ENCODE data around the gene CCL11. TPM values are rescaled to one million over a fixed set of nuclear protein-coding genes. Genes with fewer than 3 reads are reported as not detected.

CCL11 gene
- not detected in 2 replicates for total RNA-seq (2014; rRNA removed; shearing (Covaris generic))

DNA sequence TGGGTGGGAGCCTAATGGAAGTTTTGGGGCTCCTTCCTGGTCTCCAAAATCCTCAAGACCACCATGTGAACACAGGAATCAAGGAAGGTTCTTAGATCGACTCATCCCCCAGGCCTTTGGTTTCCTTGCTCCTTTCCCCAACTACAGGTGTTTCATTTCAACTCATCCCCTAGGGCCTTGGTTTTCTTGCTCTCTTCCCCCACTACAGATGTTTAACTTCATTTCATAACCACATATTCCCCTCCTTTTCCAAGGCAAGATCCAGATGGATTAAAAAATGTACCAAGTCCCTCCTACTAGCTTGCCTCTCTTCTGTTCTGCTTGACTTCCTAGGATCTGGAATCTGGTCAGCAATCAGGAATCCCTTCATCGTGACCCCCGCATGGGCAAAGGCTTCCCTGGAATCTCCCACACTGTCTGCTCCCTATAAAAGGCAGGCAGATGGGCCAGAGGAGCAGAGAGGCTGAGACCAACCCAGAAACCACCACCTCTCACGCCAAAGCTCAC, at the start of gene CCL11:
Gene CCL11, plus strand, starts transcription at position 457 of the 507 bp plus-strand sequence. CDS start 67 bp downstream, outside the sequence.
- H3K27ac ChIP-seq = no peak within 1 kb of the TSS
- H3K9me3 ChIP-seq (replicated peaks) = no peaks in the 10 kb centered on the region
- DNase-seq (ENCODE audit: low read depth in 1 of 2, low spot score in 2 of 2) = no peak
- no peak within 1 kb of the TSS for H3K4me3 ChIP-seq
- H3K4me1 ChIP-seq (replicated peaks) = no peaks in the 10 kb centered on the region
- H3K27me3 ChIP-seq (replicated peaks) = no peaks in the 10 kb centered on the region
- H3K36me3 ChIP-seq = no peaks in the 10 kb centered on the region

- Histone ChIP-seq H3K27ac (no peak overlapping the region), H3K27me3 (replicated peaks) (no peaks in the 10 kb centered on the region), H3K4me3 (no peak overlapping the region), H3K9me3 (replicated peaks) (no peaks in the 10 kb centered on the region), H3K36me3 (no peaks in the 10 kb centered on the region), H3K4me1 (replicated peaks) (peaks cover 73% of the 10 kb centered on the region)
- no peak for DNase-seq (ENCODE audit: low read depth in 1 of 2, low spot score in 2 of 2)
These were observed 49.2 kb upstream of the CCL11 start for GRCh38 chr17:34236281-34236892.

DNA sequence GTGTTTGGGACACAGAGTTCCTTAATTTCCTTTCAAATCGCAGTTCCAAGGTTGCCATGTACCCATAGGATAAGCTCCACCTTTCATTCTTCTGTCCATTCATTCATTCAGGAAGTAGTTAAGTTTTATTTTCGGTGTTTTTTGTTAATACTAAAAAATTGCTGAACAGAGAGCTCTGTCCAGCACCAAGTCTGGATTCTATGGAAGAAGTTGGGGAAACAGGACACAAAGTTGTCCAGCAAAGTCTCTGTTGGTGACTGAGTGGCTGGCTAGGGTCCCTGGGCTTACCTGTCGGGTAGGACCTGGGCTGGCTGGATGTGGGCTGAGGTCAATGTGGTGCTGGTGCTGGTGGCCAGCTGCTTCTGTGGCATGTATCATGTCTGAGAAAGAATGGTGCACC, 48.1 kb upstream of the CCL11 start:
- no peaks in the 10 kb centered on the region for H3K36me3 ChIP-seq
- no peak overlapping the region for H3K4me3 ChIP-seq
- DNase-seq (ENCODE audit: low read depth in 1 of 2, low spot score in 2 of 2) = no peak
- H3K4me1 ChIP-seq (replicated peaks) = peaks cover 73% of the 10 kb centered on the region
- H3K27ac ChIP-seq = no peak overlapping the region
- no peaks in the 10 kb centered on the region for H3K27me3 ChIP-seq (replicated peaks)
- H3K9me3 ChIP-seq (replicated peaks) = no peaks in the 10 kb centered on the region

- Histone ChIP-seq H3K4me3 (no peak overlapping the region), H3K27me3 (replicated peaks) (no peaks in the 10 kb centered on the region), H3K36me3 (no peaks in the 10 kb centered on the region), H3K27ac (no peak overlapping the region), H3K9me3 (replicated peaks) (no peaks in the 10 kb centered on the region), H3K4me1 (replicated peaks) (peaks cover 54% of the 10 kb centered on the region)
- DNase-seq (ENCODE audit: low read depth in 1 of 2, low spot score in 2 of 2) = no peak
These were observed 44.5 kb upstream of the CCL11 start for GRCh38 chr17:34241062-34241461.

DNA sequence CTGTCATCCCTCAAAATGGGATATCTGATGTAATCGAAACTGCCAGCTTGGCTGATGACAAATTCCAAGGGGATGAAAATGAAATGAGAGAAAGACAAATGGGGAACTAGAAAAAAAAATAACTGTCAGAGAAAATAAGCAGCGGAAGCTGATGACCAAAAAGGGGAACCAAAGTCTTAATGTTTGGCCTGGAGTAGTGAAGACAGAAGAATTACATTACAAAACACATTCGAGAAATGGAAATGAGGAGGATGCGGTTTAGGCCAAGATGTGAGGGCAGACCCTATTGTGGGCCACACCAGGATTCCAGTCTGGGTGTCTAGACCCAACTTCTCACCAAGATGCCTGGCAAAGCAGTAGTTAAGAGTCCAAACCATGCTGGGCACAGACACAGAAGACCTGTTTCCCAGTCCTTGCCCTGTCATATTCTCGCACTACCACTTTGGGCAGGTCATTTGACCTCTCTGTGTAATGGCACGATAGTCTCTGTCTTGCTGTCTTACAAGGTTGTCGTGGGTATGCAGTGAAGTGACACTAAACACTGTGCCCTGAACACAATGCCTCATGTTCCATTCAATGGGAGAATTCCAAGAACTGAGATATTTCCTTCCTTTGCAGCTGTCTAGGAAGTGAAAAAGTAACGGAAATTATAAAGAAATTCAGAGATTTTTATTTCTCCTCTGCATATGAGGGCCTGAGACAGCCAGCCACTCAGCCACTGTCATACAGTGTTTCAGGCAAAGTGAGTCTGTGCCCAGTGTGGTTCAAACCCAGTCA, 42.8 kb upstream of the CCL11 start:
- H3K36me3 ChIP-seq = no peaks in the 10 kb centered on the region
- H3K9me3 ChIP-seq (replicated peaks) = no peaks in the 10 kb centered on the region
- H3K4me3 ChIP-seq = no peak overlapping the region
- no peaks in the 10 kb centered on the region for H3K27me3 ChIP-seq (replicated peaks)
- H3K27ac ChIP-seq = no peak overlapping the region
- H3K4me1 ChIP-seq (replicated peaks) = peaks cover 40% of the 10 kb centered on the region
- DNase-seq (ENCODE audit: low read depth in 1 of 2, low spot score in 2 of 2) = no peak

DNA sequence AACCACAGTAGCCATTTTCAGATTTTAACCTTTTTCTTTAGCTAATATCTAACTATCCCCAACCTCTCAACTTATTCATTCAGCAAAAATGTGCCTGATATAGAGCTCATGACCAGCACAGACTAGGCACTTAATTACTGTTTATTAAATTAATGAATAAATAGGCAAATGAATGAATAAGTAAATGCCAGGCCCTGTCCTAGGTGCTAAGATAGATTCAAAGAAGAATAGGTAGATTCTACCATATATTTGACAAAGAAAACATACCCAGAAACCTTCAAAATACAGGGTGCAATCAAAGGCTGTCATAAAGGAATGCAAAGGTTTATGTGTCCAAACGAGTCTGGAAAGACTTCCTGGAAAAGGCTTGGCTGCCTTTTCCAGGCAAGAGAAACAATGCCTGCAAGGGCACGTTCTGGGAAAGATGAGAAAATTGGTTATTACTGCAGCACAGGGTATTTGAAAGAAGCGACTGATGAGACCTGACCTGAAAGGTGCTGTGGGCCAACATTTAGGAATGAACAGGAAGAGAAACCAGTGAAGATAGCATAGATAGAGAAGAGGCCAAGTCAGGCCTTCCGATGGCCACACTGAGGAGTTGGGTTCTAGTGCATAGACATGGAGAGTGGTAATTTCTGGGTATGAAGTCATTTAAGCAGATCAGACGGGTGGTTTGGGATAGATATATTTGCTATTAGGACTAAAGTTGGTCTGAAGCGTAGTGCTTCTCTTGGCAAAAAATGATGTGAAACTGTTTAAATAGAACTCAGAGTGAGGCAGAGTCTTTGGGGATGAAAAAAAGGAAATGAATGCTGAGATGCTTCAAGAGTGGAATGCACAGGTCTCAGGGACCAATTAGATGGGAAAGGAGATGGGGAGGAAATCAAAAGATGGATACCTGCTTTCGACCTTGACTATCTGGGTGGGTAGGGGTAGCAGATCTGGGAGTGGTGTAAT, 41.9 kb upstream of the CCL11 start:
- Histone ChIP-seq H3K27me3 (replicated peaks) (no peaks in the 10 kb centered on the region), H3K4me3 (no peak overlapping the region)

GRCh38 chr17:34245351-34245905, 40.1 kb upstream of the CCL11 start:
- DNase-seq (ENCODE audit: low read depth in 1 of 2, low spot score in 2 of 2) = no peak
- no peaks in the 10 kb centered on the region for H3K36me3 ChIP-seq
- H3K27ac ChIP-seq = no peak overlapping the region
- no peaks in the 10 kb centered on the region for H3K27me3 ChIP-seq (replicated peaks)
- H3K4me3 ChIP-seq = no peak overlapping the region
- no peaks in the 10 kb centered on the region for H3K9me3 ChIP-seq (replicated peaks)
- H3K4me1 ChIP-seq (replicated peaks) = peaks cover 44% of the 10 kb centered on the region

More for the DNA sequence above, 41.9 kb upstream of the CCL11 start:
- no peak overlapping the region for H3K27ac ChIP-seq
- peaks cover 40% of the 10 kb centered on the region for H3K4me1 ChIP-seq (replicated peaks)
- no peaks in the 10 kb centered on the region for H3K36me3 ChIP-seq
- no peaks in the 10 kb centered on the region for H3K9me3 ChIP-seq (replicated peaks)
- DNase-seq (ENCODE audit: low read depth in 1 of 2, low spot score in 2 of 2) = no peak

- Histone ChIP-seq H3K27ac (no peak overlapping the region), H3K4me3 (no peak overlapping the region), H3K36me3 (no peaks in the 10 kb centered on the region), H3K9me3 (replicated peaks) (no peaks in the 10 kb centered on the region), H3K27me3 (replicated peaks) (no peaks in the 10 kb centered on the region), H3K4me1 (replicated peaks) (peaks cover 50% of the 10 kb centered on the region)
- DNase-seq (ENCODE audit: low read depth in 1 of 2, low spot score in 2 of 2) = no peak
These were observed 39.1 kb upstream of the CCL11 start for GRCh38 chr17:34246446-34246845.

DNA sequence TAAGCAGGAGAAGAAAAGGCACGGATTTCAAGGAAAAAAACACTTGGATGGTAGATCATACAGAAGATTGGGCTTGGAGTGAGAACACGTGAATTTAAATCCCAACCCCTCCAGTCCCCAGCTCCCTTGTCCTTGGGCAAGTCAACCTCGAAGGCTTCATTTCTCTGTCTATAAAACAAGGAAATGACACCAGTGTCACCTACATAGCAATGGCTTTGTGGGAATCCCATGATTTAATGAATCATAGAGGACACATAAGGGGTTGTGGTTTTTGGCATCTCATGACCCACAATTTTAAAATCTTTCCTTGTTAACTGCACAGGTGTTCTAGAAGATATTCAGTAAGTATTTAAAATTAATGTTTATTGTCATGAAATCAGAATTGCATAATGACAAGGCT, 38.7 kb upstream of the CCL11 start:
- Histone ChIP-seq H3K27me3 (replicated peaks) (no peaks in the 10 kb centered on the region), H3K4me3 (no peak overlapping the region), H3K36me3 (no peaks in the 10 kb centered on the region), H3K27ac (no peak overlapping the region), H3K9me3 (replicated peaks) (no peaks in the 10 kb centered on the region), H3K4me1 (replicated peaks) (peaks cover 54% of the 10 kb centered on the region)
- DNase-seq (ENCODE audit: low read depth in 1 of 2, low spot score in 2 of 2) = no peak

DNA sequence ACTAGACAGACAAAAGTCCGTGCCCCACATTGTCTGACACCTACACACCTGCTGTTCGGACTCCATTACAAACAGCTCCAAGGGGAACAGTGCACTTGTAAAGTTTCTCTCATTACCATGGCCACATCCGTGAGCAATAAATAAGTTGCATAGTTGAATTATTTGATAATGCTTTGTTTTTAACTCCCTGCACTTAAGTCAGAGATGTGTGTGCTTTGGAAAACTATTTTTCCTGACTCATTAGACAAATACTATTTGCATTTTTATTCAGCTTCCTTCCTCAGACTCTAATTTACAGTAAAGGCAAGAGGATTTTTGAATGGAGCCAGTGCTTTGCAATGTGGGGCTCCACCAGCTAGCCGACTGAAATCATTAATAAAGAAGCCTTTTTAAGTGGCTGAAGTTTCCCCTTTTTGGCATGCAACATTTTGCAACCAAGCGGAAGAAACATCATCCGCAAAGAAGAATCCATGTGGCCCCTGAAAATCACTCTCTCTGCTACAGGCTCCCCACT, 37.0 kb upstream of the CCL11 start:
- Histone ChIP-seq H3K4me3 (no peak overlapping the region), H3K4me1 (replicated peaks) (peaks cover 71% of the 10 kb centered on the region), H3K27me3 (replicated peaks) (no peaks in the 10 kb centered on the region), H3K36me3 (no peaks in the 10 kb centered on the region), H3K9me3 (replicated peaks) (no peaks in the 10 kb centered on the region), H3K27ac (peak overlapping the region; percentile 53)
- peak in 1 of 2 experiments; percentile 53 for DNase-seq (ENCODE audit: low read depth in 1 of 2, low spot score in 2 of 2)

GRCh38 chr17:34249061-34249460, 36.5 kb upstream of the CCL11 start:
- Histone ChIP-seq H3K27ac (peak overlapping the region; percentile 53), H3K36me3 (no peaks in the 10 kb centered on the region), H3K27me3 (replicated peaks) (no peaks in the 10 kb centered on the region), H3K4me1 (replicated peaks) (peaks cover 76% of the 10 kb centered on the region), H3K4me3 (no peak overlapping the region), H3K9me3 (replicated peaks) (no peaks in the 10 kb centered on the region)
- DNase-seq (ENCODE audit: low read depth in 1 of 2, low spot score in 2 of 2) = no peak

DNA sequence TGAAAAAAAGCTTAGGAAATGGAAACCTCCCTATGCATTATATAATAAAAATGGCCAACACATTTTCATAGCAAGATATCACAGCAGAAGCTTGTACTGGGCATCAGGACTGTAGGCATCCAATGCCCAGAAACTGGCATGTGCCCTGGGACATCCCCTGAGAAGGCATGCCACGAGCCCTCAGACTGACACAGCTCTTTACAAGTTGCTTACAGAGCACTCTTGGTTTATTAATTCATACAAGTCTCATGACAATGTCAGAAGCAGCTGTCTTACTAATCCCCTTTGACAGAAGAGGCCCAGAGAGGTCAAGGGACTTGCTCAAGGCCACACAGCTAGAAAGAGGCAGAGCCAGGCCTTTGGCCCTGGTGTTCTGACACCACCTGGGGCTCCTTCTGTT, 36.1 kb upstream of the CCL11 start:
- H3K27me3 ChIP-seq (replicated peaks) = no peaks in the 10 kb centered on the region
- no peaks in the 10 kb centered on the region for H3K36me3 ChIP-seq
- H3K27ac ChIP-seq = peak overlapping the region; percentile 53; the same call in 1 of the 2 replicates
- no peak for DNase-seq (ENCODE audit: low read depth in 1 of 2, low spot score in 2 of 2)
- no peaks in the 10 kb centered on the region for H3K9me3 ChIP-seq (replicated peaks)
- H3K4me1 ChIP-seq (replicated peaks) = peaks cover 80% of the 10 kb centered on the region
- no peak overlapping the region for H3K4me3 ChIP-seq

DNA sequence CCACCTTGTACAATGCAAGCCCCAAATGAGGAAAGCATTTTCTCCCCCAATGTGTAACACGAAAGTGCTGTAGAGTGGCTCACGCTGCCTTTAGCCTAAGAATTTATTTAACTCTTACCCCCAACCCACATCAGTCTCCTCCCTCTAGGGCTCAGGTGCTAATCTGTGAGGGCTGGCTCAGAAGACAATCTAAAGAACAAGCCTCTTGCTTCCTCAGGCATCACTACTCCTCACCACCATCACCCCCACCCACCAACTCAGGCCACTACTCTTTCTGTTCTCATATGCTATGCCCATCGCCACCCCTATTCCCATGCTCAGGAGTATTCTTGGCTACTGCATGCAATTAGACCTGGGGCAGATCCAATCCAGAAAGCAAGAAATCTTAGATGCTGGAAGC, 34.4 kb upstream of the CCL11 start:
- Histone ChIP-seq H3K27ac (no peak overlapping the region), H3K4me3 (no peak overlapping the region), H3K27me3 (replicated peaks) (no peaks in the 10 kb centered on the region), H3K9me3 (replicated peaks) (no peaks in the 10 kb centered on the region), H3K36me3 (no peaks in the 10 kb centered on the region), H3K4me1 (replicated peaks) (peaks cover 82% of the 10 kb centered on the region)
- DNase-seq (ENCODE audit: low read depth in 1 of 2, low spot score in 2 of 2) = no peak

All from SJSA1 (cell line).